Lower leg skin (tissue), 4 donors: ENCODE results near the gene SRP9. TPM values are rescaled to one million over a fixed set of nuclear protein-coding genes. Genes with fewer than 3 reads are reported as not detected.

Source experiments
- total RNA-seq, 4 donors: library from RNA; depleted of rRNA; stranded (reverse); fragments of >200 nt; gene quantifications; one replicate each; pipeline ENCODE4 v1.1.0, GENCODE V29; 2016

Gene SRP9
- total RNA-seq, 4 donors from 2014 or later = 117 to 191 (median 154) TPM

Other genes starting within 250 kb of the SRP9 start
- gene ENAH, start 124.7 kb upstream of the SRP9 start, total RNA-seq = 10 to 100 TPM; 32.5 to 37.4 (median 35.2) TPM
- gene EPHX1, start 32.3 kb downstream of the SRP9 start, total RNA-seq = 10 to 100 TPM; 42.9 to 62.7 (median 56.8) TPM
- gene TMEM63A, start 104.6 kb downstream of the SRP9 start, total RNA-seq = 10 to 100 TPM; 29.1 to 49.1 (median 42.9) TPM
- 1 to 10 TPM in 1 of 4 donors, under 1 TPM in 2, not detected in 1; 0.19 to 1.2 (median 0.39) TPM for gene LEFTY1, start 111.3 kb downstream of the SRP9 start, total RNA-seq
- 10 to 100 TPM; 35.4 to 43.1 (median 37.9) TPM for gene PYCR2, start 146.4 kb downstream of the SRP9 start, total RNA-seq
- under 1 TPM in 2 of 4 donors, not detected in 2; 0.16 to 0.86 TPM for gene LEFTY2, start 163.4 kb downstream of the SRP9 start, total RNA-seq
- 10 to 100 TPM; 26.2 to 32.7 (median 30.9) TPM for gene SDE2, start 221.5 kb downstream of the SRP9 start, total RNA-seq